CD4-positive, alpha-beta T cell treated with Interleukin-2 at 100 ng/mL for 4 hours (primary cell): ENCODE data around the gene MLANA.
"Not testable (repeated sequence)": the region's sequence is repeated elsewhere in the genome, so short reads cannot be mapped to it uniquely, and the experiment has no call there.

ENCODE experiments used
- DNase-seq: peaks from one replicate; pipeline ENCODE4 v3.0.0-alpha.2; 2020; ENCODE audit warnings: low spot score

MLANA gene

DNA sequence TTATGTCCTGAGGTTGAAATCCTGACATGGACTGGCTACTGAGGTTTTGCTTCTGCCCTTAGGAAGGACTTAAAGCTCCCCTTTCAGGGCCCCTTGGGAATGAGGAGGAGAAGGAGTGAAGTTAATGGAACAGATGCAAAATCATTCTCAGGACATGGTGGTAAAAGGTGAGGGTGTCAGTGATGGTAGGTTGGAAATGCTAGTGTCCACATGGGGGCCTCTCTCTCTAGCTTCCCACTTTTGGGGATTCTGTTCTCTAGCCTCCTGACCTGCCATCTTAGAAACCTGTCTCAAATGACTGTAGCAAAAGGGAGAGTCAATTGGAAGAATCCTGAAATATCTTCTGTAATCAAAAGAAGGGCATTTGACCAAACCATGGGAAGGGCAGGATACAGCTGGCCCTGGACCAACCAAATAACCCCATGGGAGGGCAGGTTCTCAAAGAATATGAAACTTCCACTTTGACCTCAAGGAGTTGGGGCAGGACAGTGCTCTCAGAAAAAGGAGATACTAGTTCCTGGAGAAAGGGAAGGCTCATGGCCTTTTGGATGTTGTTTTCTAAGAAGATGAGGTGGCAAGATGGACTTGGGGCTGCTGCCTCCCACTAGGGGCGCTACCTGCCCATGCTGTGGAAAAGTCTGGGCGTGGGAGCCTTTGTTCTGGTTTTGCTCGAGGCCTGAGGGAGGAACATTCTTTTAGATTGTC is 21.2 kb upstream of the MLANA start:
- no peak for DNase-seq

DNA sequence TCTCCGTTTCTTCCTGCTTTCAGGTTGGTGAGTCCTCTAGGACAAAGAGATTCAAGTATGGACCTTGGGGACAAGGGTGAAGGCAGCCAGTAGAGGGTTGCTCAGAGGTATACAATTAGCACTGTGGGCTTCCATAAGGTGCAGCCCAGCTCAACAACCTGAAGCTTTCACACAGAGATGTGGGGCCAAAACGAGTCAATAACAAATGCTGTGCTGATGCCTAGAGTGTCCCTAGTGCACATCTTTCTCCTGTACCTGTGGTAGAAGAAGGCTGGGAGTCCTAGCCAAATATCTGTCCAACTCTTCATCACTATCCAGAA is 20.7 kb upstream of the MLANA start:
- no peak for DNase-seq

DNA sequence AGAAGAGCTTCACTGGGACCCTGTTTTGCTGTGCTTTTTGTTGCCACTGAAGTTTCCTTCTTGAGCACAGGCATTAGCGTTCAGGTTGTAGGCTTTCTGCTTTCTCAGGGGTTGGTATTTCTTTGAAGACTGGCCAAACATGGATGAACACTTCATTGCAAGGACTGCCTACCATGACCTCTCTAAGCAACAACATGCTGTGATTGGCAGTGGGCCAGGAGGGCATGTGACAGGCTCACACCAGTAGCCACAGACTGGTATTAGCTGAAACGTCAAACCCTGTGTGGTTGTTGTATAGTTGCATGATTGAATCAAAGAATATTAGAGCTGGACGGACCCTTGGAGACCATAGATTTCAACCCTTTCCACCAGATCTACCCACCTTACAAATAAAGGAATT is 20.0 kb upstream of the MLANA start:
- DNase-seq, result no peak

DNA sequence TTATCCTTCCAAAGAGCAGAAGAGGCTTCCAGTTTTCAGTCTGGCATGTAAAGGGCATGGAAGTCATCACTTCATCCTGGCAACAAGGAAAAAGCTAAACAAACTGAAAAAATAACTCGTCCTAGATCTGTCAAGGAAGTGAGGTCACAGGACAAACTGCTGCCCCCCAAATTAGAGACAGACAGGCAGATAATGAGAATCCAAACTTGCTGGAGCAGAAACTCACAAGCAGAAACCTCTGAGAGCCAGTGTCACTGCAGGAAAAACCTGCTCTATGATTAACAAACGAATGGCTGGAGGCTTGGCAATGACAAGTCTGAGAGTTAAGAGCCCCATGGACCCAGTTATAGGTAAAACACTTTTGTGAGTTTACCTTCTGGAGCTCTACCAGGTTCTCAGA is 18.9 kb upstream of the MLANA start:
- DNase-seq, result no peak

GRCh38 chr9:5872511-5872910 is 18.2 kb upstream of the MLANA start:
- DNase-seq, result no peak

GRCh38 chr9:5873439-5873838 is 17.2 kb upstream of the MLANA start:
- DNase-seq, result no peak

DNA sequence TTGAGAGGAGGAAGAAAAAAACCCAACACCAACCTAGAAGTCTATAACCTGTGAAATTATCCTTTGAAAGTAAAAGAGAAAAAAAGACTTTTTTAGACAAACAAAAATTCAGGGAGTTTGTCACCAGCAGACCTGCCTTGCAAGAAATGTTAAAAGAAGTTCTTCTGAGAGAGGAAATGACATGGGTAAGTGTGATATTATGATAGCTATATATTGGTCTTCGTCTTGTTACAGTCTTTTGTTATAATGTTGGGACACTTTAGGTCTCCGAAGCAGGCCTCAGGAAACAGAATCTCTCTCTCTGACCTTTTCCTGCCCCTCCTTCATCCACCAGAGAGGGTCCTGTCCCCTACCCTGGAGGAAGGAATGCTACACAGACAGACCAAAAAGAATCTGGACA is 16.6 kb upstream of the MLANA start:
- DNase-seq, result no peak

DNA sequence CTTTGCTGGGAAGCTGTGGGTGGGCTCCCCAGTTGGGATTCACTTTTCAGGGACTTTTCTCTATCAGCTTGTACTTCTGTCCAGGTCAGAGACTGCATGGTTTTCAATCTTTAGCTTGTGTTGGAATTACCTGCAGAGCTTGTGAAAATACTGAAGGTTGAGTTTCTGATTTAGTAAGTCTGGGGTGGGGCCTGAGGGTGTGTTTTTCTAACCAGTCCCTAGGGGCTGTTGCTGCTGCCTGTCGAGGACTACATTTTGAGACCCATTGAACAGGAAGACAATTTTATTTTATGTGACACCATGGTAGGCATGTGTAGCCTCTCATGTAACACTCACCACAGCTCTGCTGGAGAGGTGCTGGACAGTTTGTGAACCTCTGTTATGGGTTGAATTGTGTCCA is 14.7 kb upstream of the MLANA start:
- DNase-seq, result no peak

- DNase-seq, result no peak
These were observed 14.0 kb upstream of the MLANA start for GRCh38 chr9:5876711-5877110.

- peak; percentile 13 for DNase-seq
These were observed 11.1 kb upstream of the MLANA start for GRCh38 chr9:5879419-5880181.

- not testable (repeated sequence) for DNase-seq
These were observed 8.3 kb upstream of the MLANA start for GRCh38 chr9:5882244-5883012.

DNA sequence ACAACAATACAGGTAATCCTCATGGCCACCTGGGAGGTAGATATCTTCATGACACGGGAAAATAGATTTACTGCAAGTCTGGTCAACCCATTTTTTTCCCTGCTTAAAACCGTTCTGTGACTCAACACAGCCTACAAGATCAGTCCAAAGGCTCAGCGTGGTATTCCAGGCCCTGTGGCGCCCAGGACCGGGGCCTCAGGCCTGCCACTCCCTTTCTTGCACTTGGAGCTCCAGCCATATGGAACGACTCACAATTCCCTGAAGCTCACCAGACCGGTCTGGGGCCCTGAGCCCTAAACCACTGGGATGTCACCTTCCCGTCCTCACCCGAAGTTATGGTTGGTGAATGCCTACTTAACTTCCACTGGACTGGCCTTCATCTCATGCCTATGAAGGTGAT is 6.5 kb upstream of the MLANA start:
- DNase-seq, result no peak

GRCh38 chr9:5886114-5886939 is 4.4 kb upstream of the MLANA start:
- DNase-seq, result peak; percentile 79

DNA sequence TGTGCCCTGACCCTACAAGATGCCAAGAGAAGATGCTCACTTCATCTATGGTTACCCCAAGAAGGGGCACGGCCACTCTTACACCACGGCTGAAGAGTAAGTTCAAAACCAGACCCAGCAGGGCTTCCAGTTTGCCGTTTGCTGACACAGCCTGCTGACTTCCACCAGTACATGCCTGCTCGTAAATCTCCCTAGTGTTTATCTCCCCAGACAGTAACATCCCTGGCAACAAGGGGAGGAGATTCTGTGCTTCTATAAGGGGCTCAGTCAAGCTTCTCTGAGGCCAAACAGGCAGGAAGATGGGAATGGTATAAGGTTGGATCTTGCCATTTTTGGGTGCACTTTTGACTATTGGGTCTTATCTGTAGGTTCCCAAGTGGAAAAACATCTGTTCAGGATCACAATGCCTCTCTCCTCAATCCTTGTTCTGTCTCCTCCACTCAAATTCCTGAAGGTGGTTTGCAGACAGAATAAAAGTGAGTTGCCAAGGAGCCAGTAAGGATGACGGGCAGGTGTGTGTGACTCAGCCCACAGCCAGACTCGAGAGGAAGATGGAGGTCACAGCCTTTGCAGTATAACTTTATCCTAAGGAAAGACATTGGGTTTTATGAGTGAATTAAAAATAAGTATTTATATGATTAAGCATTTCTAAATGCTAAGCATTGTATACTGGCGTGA is 1.9 kb downstream of the MLANA start:
- DNase-seq, result no peak

GRCh38 chr9:5893134-5893505 is 2.4 kb downstream of the MLANA start:
- DNase-seq, result no peak

DNA sequence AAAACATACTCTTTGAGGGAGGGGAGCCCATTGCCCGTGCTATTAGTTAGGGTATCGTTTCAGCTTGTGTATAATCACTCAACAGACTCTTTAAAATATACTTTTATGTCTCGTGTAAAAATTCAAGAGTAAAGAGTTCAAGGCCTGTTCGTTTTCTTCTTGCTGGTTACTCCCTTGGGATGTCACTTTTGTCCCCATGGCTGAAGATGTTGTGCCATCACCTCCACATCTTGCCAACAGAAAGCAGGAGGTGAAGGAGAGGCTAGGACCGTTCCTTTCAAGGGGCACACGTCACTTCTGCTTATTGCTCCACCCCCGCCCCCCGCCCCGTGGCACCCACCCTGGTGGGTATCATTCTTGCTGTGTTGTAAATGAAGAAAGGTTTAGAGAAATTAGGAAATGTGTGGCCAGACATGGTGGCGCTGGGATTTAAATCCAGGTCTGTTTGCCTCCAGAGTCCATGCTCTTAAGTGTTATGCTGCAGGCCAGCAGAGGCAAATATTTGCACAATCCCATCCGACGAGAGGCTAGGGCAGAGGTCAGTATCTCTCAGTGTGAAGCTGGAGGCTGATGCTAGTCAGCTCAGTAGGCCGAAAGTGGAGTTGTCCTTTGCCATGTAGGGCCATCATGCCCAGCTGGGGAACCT is 3.0 kb downstream of the MLANA start:
- no peak for DNase-seq

- DNase-seq, result no peak
These were observed 3.7 kb downstream of the MLANA start for GRCh38 chr9:5894237-5894959.

DNA sequence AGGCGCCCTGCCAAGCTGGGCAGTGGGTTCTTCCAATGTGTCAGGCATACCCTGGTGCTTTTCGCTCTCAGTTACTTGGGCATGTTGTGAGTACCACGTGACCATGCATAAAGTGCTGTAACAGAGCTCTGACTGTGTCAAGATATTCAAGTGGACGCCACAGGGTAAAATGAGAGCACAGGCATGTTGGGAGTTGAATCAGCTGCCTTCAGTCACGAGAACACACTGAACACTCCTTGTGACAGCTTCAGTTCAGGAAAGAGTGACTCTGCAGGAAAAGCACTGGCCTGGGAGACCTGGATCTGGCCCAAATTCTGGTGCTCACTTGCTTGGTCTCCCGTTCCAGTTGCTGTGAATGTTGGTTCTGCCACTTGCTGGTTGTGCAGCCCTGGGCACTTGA is 5.1 kb downstream of the MLANA start:
- no peak for DNase-seq

GRCh38 chr9:5896863-5897262 is 6.2 kb downstream of the MLANA start:
- no peak for DNase-seq

- no peak for DNase-seq
These were observed 7.2 kb downstream of the MLANA start for GRCh38 chr9:5897851-5898250.

GRCh38 chr9:5899292-5899691 is 8.6 kb downstream of the MLANA start:
- no peak for DNase-seq
